ENCODE results near the gene PRKACB. TPM values are rescaled to one million over a fixed set of nuclear protein-coding genes. Genes with fewer than 3 reads are reported as not detected.
"Not testable (repeated sequence)": the region's sequence is repeated elsewhere in the genome, so short reads cannot be mapped to it uniquely, and the experiment has no call there.

Gene PRKACB
- total RNA-seq, 1 donor from 2014 or later = 33.1 TPM

DNA sequence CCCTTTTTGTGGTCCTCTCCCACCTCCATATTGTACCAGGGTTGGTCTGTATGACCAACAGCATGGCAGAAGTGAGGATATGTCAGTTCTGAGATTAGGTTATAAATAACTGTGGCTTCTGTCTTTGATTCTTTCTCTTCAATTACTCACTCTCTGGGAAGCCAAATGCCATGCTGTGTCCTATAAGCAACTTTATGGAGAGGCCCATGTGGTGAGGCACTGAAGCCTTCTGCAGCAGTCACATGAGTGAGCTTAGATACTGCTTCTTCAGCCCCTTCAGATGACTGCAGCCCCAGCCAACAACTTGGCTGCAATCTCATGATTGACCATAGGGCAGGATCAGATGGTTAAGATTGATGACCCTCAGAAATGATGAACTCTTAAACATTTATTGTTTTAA is 123.4 kb downstream of the PRKACB start:
- no peak for DNase-seq (ENCODE audit: low read depth)

DNA sequence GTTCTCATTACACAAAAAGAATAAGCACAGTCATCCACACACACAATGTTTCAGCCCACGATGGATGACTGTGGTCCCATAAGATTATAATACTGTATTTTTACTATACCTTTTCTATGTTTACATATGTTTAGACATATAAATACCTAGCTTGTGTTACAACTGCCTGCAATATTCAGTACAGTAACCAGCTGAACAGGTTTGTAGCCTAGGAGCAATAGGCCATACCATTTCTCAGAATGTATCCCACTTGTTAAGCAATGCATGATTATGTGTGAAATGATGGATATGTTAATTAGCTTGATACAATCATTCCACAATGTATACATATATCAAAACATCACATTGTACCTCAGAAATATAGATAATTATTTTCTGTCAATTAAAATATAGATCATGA is 124.3 kb downstream of the PRKACB start:
- DNase-seq (ENCODE audit: low read depth) = no peak

DNA sequence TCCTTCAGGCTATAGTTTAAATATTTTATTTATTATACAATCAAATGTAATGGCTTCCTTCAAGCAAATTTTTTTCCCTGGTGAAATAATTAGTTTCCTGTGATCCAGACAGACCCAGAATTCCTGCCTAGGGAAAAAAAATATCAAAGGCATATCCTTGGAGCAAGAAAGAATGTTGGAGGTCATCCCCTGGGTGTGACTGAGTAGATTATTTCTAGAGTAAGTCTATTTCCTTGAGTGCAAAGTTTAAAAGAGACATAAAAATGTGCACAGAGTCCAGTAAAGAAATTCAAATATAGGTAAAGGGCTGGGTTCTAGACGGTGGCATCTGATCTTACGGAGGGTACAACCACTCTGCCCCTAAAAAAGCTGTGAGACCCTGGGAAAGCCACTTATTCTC is 125.2 kb downstream of the PRKACB start:
- peak; percentile 70 for DNase-seq (ENCODE audit: low read depth)

DNA sequence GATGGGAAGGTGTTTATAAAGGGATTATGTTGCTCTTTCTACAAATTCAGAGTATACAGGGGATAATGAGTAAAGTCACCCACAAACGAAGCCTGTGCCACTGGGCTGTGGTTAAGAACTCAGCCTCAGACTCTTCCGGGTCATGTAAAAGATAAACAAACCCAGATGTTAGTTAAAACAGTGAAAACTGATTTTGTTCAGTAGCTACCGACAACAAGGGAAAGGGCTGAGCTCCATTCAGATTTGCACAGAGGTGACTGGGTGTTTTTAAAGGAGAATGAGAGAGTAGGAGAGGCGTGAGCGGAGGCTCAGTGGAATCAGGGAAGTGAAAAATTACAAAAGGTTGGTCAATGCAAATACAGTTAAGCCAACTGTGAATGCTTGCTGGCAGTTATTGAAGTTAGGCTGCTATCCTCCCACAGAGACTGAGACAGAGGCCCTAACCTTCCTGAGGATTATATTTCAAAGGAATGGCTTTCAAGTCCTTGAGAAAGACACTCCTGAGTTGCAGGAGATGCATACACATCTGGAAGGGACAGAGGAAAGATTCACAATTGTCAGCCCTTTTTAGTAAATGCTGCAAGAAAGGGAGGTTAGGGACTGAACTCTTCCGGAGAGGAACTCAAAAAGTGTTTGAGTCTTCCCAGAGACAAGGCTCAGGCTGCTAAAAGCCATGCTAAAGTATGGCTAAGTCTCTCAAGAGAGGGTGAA is 127.5 kb downstream of the PRKACB start:
- DNase-seq (ENCODE audit: low read depth) = peak; percentile 26

DNA sequence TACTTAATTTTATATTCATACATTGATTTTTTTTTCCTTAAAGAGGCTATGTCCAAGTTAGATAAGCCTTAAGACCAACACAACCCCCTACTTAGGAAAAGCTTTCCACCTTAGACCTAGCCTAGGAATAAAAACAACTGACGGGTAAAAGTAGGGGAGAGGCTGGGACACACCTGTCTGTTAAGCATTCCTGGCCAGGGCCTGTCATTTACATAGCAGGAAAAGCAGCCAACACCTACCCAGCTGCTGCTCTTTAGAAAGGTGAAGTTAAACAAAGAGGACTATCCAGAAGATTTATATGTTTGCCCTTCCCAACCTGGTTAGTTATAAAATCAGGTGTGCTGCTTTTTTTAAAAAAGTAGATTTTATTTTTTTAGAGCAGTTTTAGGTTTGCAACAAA is 128.3 kb downstream of the PRKACB start:
- DNase-seq (ENCODE audit: low read depth) = peak; percentile 19

DNA sequence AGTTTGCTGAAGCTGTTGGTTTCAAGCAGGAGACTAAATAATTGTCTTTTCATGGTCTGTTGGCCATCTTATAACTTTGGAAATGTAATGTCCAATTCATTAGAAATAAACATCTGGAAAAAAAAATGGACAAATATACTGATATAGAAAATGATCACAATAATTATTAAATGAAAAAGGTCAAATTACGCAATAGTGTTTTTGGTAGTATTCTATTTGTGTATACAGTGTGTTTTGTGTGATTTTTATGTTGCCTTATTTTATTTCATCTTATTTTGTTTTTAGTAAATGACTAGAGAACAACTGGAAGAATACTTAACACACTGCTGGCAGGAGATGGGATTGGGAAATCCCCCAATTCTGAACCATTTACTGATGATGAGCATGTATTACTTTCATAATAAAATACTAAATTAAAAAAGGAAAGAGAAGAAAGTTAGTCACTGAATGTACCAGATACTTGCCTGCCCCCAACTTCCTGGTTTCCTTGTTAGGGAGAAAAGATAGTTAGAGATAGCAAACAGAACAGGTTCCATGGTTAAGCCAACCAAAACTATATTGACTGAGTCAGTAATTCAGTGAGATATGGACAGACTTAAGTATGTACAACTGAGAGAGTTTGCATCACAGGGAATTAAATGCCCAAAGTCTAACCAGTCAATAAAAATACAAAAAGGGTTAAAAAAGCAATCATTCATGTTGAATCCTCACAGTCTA is 133.4 kb downstream of the PRKACB start:
- no peak for DNase-seq (ENCODE audit: low read depth)

DNA sequence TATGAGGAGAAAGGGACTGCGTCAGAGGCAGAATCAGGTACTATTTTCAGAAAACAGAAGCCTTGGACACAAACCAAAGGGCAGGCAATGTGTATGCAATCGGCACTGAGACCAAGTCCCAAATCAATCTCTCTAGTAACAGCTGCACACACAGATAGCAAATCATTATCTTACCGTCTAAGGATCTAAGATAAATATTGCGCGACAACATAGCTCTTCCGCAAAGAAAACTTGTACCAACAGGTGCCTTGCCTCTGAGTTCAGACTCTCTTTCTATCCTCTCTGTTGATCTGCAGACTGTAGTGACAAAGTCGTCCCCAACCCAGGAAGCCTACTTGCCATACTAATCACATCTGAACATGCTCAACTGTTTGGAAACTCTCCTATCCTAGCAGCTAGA is 134.8 kb downstream of the PRKACB start:
- no peak for DNase-seq (ENCODE audit: low read depth)

DNA sequence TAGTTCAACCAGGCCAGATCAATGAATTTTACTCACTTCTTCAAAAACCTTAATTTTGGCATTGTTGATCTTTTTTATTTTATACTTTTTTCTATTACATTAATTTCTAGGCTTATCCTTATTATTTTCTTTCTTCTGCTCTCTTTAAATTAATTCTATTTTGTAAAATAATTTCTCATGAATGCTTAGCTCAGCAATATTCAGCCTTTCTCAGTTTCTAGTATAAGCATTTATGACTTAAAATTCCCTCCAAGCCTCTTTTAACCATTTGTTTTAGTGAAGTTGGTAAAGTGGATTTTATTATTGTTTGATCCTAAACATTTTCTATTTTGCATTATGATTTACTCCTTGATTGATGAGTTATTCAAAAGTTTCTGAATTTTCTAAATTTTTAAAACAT is 136.8 kb downstream of the PRKACB start:
- DNase-seq (ENCODE audit: low read depth) = no peak

DNA sequence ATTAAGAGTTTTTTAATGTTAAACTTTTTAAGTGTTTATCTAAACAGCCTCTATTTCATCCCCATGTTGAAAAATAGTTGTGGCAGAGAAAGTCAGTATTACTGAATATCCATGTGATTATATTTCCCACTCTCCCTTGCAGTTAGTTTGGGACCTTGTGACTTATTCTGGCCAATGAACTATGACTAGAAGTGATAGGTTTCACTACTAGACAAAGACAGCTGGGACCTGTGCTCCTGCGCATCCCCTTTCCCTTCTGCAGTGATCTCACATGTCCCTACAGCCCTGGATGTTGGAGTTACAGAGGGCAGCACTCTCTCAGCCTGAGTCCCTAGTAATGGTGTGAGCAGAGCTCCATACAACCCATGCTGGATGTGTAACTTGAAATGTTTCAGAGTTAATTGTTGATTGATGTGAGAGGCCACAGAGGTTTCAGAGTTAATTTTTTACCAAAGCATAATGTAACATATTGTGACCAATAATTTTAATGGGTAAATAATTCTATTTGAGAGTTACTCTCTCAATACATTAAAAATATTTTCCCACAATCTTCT is 138.8 kb downstream of the PRKACB start:
- DNase-seq (ENCODE audit: low read depth) = peak; percentile 42

DNA sequence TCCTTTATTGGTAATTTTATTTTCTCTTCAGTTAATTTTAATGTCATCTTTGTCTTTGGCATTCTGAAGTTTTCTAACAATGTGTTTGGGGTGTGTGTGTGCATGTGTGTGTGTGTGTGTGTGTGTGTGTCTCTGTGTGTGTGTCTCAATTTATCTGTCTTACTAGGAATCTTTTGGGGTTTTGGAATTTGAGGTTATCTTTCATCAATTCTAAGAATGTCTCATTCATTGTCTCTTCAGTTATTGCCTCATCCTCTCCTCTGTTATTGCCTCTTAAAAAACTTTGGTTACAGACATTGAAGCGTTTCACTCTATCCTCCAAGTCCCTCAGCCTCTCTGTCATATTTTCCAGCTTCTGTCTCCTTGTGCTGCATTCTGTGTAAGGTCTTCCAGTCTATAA is 139.3 kb downstream of the PRKACB start:
- peak; percentile 50 for DNase-seq (ENCODE audit: low read depth)

DNA sequence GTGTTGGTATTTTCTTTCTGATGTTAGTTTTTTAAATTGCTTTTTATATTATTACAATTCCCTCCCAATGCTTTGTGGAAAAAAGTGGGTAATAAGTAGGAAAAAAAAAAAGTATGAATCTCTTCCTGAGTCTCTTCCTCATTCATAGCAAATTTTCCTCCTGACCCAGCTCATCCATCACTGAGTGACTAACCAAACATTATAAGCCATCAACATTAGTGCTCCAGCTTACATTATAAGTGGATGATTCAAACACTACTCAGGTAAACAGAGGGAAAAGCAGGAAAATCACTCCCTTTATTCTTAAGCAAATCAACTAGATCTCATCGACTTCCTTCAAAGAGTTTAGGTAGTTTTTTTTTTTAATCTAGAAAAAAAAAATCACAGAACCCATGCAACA is 142.0 kb downstream of the PRKACB start:
- DNase-seq (ENCODE audit: low read depth) = no peak

DNA sequence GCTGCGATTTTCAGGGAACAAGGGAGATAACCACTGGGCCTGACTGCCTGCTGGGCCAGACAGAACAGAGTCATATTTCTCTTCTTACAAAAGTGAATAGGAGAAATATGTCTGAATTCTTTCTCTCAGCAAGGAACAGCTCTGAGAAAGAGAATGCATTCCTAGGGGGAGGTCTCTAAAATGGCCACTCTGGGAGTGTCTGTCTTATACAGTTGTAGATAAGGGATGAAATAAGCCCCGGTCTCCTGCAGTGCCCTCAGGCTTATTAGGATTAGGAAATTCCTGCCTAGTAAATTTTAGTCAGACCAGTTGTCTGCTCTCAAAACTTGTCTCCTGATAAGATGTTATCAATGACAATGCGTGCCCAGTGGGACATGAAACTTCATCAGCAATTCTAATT is 143.3 kb downstream of the PRKACB start:
- not testable (repeated sequence) for DNase-seq (ENCODE audit: low read depth)

Other genes with a start within 250 kb of the PRKACB start
- gene TTLL7, start 145.1 kb upstream of the PRKACB start, total RNA-seq = 11.6 and 14.0 TPM in 2 replicates
- 0.80 and 1.2 TPM in 2 replicates for gene SAMD13, start 157.4 kb downstream of the PRKACB start, total RNA-seq

Measured in renal cortical epithelial cell (primary cell).